ENCODE data around the gene KCNK13.

DNA sequence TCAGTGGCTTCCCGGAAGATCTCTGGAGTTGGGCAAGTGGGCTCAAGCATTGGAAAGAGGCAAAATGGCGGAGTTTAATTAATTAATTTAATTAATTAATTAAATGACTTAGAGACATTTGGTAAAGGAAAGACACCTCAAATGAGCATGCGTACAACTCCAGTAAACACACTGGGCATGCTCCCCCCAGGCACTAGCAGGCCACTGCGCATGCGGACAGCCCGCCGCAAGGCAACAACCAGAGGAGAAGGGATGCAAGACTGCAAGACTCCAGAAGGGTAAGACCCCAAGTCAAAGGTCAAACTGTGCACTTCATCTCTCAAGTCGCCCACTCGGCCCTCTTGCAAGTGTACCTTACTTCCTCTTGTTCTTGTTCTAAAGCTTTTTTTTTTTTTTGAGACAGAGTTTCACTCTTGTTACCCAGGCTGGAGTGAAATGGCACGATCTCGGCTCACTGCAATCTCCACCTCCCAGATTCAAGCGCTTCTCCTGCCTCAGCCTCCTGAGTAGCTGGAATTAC, 136.8 kb downstream of the KCNK13 start:
- TF ChIP-seq ELF4 (IDR thresholded peaks at IDR 0.05), result no peak
- TF ChIP-seq TARDBP (IDR thresholded peaks at IDR 0.05), result no peak
- TF ChIP-seq SUZ12 (IDR thresholded peaks at IDR 0.05), result no peak
- no peak for TF ChIP-seq NFRKB (IDR thresholded peaks at IDR 0.05)
- no peak for TF ChIP-seq FOXM1 (IDR thresholded peaks at IDR 0.05; ENCODE audit: borderline replicate concordance)
- TF ChIP-seq SP1 (IDR thresholded peaks at IDR 0.05), result no peak
- no peak for TF ChIP-seq ARNT (IDR thresholded peaks at IDR 0.05)
- no peak for TF ChIP-seq PKNOX1 (IDR thresholded peaks at IDR 0.05)
- TF ChIP-seq ZNF384 (IDR thresholded peaks at IDR 0.05), result no peak
- TF ChIP-seq BHLHE40 (IDR thresholded peaks at IDR 0.05; ENCODE audit: borderline replicate concordance), result no peak
- TF ChIP-seq FOXK2 (IDR thresholded peaks at IDR 0.05), result no peak

Measured in HEK293T (cell line).